ENCODE measurements around the gene OLAH. TPM values are rescaled to one million over a fixed set of nuclear protein-coding genes. Genes with fewer than 3 reads are reported as not detected.

OLAH gene
- total RNA-seq, 1 experiment from 2014 or later: 1.4 TPM

DNA sequence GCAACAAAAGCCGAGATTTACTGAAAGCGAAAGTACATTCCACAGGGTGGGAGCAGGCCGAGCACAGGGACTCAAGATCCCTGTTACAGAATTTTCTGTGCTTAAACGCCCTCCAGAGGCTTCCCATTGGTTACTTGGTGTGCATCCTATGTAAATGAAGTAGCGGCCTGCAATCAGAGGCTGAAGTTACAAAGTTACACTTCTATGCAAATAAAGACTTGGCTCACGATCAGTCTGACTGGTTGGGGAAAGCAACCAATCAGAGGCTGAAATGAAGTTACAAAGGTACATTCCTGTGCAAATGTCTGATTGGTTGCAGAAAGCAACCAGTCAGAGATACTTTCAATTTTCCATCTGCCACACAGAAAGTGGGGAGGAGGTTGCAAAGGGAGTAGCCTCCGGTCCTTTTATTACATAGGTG lies 40.8 kb downstream of the OLAH start:
- H3K9me3 Mint-ChIP-seq (ENCODE audit: unreplicated experiment): no peaks in the 10 kb centered on the region
- intact Hi-C loops (cut with micrococcal nuclease): loop anchor here (1.0 kb wide), 1 partner anchor 287 kb away; the partner anchor contains the start of gene FAM171A1
- no peak for TF ChIP-seq CTCF (IDR thresholded peaks at IDR 0.05; ENCODE audit: unreplicated experiment)
- peak overlapping the region; percentile 92 for H3K4me3 Mint-ChIP-seq (ENCODE audit: unreplicated experiment)
- no TSS peak for BruUV-seq (replicated peaks)
- no peaks in the 10 kb centered on the region for H3K27me3 Mint-ChIP-seq (ENCODE audit: insufficient read depth, unreplicated experiment)
- peaks cover 7% of the 10 kb centered on the region for H3K4me1 Mint-ChIP-seq (ENCODE audit: insufficient read depth, unreplicated experiment)
- ChIA-PET CTCF (interaction anchor here (1.0 to 2.7 kb wide), 2 partner anchors 22 to 82 kb away, joined by 5 to 10 read pairs; no protein-coding TSS in a partner anchor), POLR2A (interaction anchor here (0.9 to 5.4 kb wide), 6 partner anchors 12 to 131 kb away, joined by 3 to 43 read pairs (median 7); partner anchors contain the start of genes DCLRE1C, MEIG1 and RPP38)
- peak; percentile 97 for DNase-seq (ENCODE audit: unreplicated experiment)
- no peak overlapping the region for H3K27ac Mint-ChIP-seq (ENCODE audit: low read depth, unreplicated experiment)
- H3K36me3 Mint-ChIP-seq (ENCODE audit: insufficient read depth, unreplicated experiment): no peaks in the 10 kb centered on the region

- intact Hi-C loops (cut with micrococcal nuclease): no loop called here
- POLR2A ChIA-PET: no interaction called here
- Mint-ChIP-seq H3K36me3 (ENCODE audit: insufficient read depth, unreplicated experiment) (no peaks in the 10 kb centered on the region), H3K27me3 (ENCODE audit: insufficient read depth, unreplicated experiment) (no peaks in the 10 kb centered on the region), H3K27ac (ENCODE audit: low read depth, unreplicated experiment) (no peak within 1 kb of the TSS), H3K9me3 (ENCODE audit: unreplicated experiment) (no peaks in the 10 kb centered on the region), H3K4me3 (ENCODE audit: unreplicated experiment) (peak within 1 kb of the TSS; percentile 69), H3K4me1 (ENCODE audit: insufficient read depth, unreplicated experiment) (peaks cover 7% of the 10 kb centered on the region)
- TF ChIP-seq CTCF (IDR thresholded peaks at IDR 0.05; ENCODE audit: unreplicated experiment): peak; percentile 8
- CTCF ChIA-PET: no interaction called here
- DNase-seq (ENCODE audit: unreplicated experiment): peak; percentile 76
- no TSS peak for BruUV-seq (replicated peaks)
These were observed 44.9 kb downstream of the OLAH start, which contains the start of gene ACBD7 for GRCh38 chr10:15088428-15089261. Gene ACBD7 (minus strand): TSS chr10:15088776. CDS start chr10:15088728, 48 bp downstream.

DNA sequence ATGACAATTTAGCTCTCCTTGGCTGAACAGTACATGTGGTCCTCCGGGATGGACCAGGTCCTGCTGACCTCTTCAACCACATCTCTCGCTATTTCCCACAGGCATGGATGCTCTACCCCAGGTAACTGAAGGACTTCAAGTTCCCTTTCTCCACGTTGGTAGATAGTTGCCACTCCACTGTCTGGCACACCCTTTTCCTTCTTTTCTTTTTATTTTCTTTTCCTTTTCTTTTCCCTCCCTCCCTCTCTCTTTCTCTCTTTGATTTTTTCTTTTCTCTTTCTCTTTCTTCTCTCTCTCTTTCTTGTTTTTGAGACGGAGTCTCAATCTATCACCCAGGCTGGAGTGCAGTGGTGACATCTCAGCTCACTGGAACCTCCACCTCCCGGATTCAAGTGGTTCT lies 47.7 kb downstream of the OLAH start:
- no peak for DNase-seq (ENCODE audit: unreplicated experiment)
- ChIA-PET POLR2A (interaction anchor here (0.6 kb wide), 1 partner anchor 15 kb away, joined by 4 read pairs; no protein-coding TSS in a partner anchor), CTCF (interaction anchor here (0.5 to 1.1 kb wide), 5 partner anchors 9 to 208 kb away, joined by 3 to 4 read pairs (median 3); no protein-coding TSS in a partner anchor)
- no peak for TF ChIP-seq CTCF (IDR thresholded peaks at IDR 0.05; ENCODE audit: unreplicated experiment)
- intact Hi-C loops (cut with micrococcal nuclease): no loop called here
- no TSS peak for BruUV-seq (replicated peaks)
- Mint-ChIP-seq H3K36me3 (ENCODE audit: insufficient read depth, unreplicated experiment) (no peaks in the 10 kb centered on the region), H3K4me1 (ENCODE audit: insufficient read depth, unreplicated experiment) (peaks cover 7% of the 10 kb centered on the region), H3K9me3 (ENCODE audit: unreplicated experiment) (no peaks in the 10 kb centered on the region), H3K4me3 (ENCODE audit: unreplicated experiment) (no peak overlapping the region), H3K27me3 (ENCODE audit: insufficient read depth, unreplicated experiment) (no peaks in the 10 kb centered on the region), H3K27ac (ENCODE audit: low read depth, unreplicated experiment) (no peak overlapping the region)

DNA sequence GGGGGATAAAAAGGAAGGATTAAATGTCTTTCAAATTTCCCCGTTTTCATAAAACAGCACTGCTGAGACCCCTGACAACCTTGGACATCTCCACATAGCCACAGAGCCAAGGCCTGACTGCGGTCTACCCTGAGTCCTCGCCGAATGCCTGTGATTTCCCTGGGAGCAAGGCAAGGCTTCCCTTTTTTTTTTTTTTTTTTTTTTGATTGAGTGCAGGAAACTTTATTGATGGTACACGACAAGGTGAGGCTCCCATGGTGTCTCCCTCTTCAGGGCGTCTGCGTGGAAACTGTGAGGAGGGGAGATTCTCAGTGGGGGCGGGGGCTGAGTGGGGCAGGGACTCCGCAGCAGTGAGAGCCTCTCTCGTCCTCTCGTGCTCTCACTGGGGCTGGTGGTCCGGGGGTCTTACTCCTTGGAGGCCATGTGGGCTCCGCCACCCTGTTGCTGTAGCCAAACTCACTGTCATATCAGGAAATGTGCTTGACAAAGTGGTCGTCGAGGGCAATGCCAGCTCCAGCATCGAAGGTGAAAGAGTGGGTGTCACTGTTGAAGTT lies 49.2 kb downstream of the OLAH start:
- no peak overlapping the region for H3K4me3 Mint-ChIP-seq (ENCODE audit: unreplicated experiment)
- CTCF ChIA-PET: interaction anchor here (0.7 kb wide), 2 partner anchors 9 to 136 kb away, joined by 3 read pairs; no protein-coding TSS in a partner anchor
- no peaks in the 10 kb centered on the region for H3K9me3 Mint-ChIP-seq (ENCODE audit: unreplicated experiment)
- TF ChIP-seq CTCF (IDR thresholded peaks at IDR 0.05; ENCODE audit: unreplicated experiment): no peak
- peaks cover 14% of the 10 kb centered on the region for H3K36me3 Mint-ChIP-seq (ENCODE audit: insufficient read depth, unreplicated experiment)
- POLR2A ChIA-PET: no interaction called here
- no peak for DNase-seq (ENCODE audit: unreplicated experiment)
- peaks cover 10% of the 10 kb centered on the region for H3K4me1 Mint-ChIP-seq (ENCODE audit: insufficient read depth, unreplicated experiment)
- H3K27me3 Mint-ChIP-seq (ENCODE audit: insufficient read depth, unreplicated experiment): no peaks in the 10 kb centered on the region
- BruUV-seq (replicated peaks): no TSS peak
- intact Hi-C loops (cut with micrococcal nuclease): no loop called here
- H3K27ac Mint-ChIP-seq (ENCODE audit: low read depth, unreplicated experiment): no peak overlapping the region
